Astrocyte (in vitro differentiated cells and primary cell): ENCODE results near the gene NSL1. TPM values are rescaled to one million over a fixed set of nuclear protein-coding genes. Genes with fewer than 3 reads are reported as not detected.
"Not testable (repeated sequence)": the region's sequence is repeated elsewhere in the genome, so short reads cannot be mapped to it uniquely, and the experiment has no call there.

Source experiments
- DNase-seq: peaks from one replicate; pipeline ENCODE4 v3.0.0-alpha.2; 2010; ENCODE audit warnings: low read depth
- FAIRE-seq: peaks from 2 replicates; lab custom pipeline; 2011; peaks lifted over from hg19 to GRCh38; lab: Jason Lieb, UNC
- H2AFZ ChIP-seq: 2 replicates; pipeline ENCODE4 v1.6.0; 2012; ENCODE audit warnings: low read depth, low read length, inconsistent platforms
- H3K27ac ChIP-seq: 2 replicates; pipeline ENCODE4 v1.5.1; 2011; ENCODE audit warnings: low read depth, low read length, inconsistent platforms
- H3K27me3 ChIP-seq: 2 replicates; pipeline ENCODE4 v1.6.0; 2011; ENCODE audit warnings: low read length, inconsistent platforms; ENCODE audit not compliant: insufficient read depth
- H3K36me3 ChIP-seq: 2 replicates; pipeline ENCODE4 v1.5.1; 2011; ENCODE audit warnings: low read length, inconsistent platforms; ENCODE audit not compliant: insufficient read depth
- H3K4me1 ChIP-seq: 2 replicates; pipeline ENCODE4 v1.5.1; 2011; ENCODE audit warnings: low read length, inconsistent platforms; ENCODE audit not compliant: insufficient read depth
- H3K4me2 ChIP-seq: 2 replicates; pipeline ENCODE4 v1.6.0; 2012; ENCODE audit warnings: low read length, inconsistent platforms
- H3K4me3 ChIP-seq: 2 replicates; pipeline ENCODE4 v1.5.1; 2011; ENCODE audit warnings: low read depth, mild to moderate bottlenecking, low read length, inconsistent platforms; ENCODE audit not compliant: insufficient read depth
- H3K79me2 ChIP-seq: 2 replicates; pipeline ENCODE4 v1.6.0; 2012; ENCODE audit warnings: mild to moderate bottlenecking, low read length, inconsistent platforms; ENCODE audit not compliant: insufficient read depth
- H3K9ac ChIP-seq: 2 replicates; pipeline ENCODE4 v1.6.0; 2012; ENCODE audit warnings: mild to moderate bottlenecking, low read length, inconsistent platforms
- H3K9me3 ChIP-seq: 2 replicates; pipeline ENCODE4 v1.5.1; 2012; ENCODE audit warnings: low read depth, mild to moderate bottlenecking, low read length, inconsistent platforms; ENCODE audit not compliant: insufficient read depth
- H4K20me1 ChIP-seq: 2 replicates; pipeline ENCODE4 v1.6.0; 2012; ENCODE audit warnings: low read length, inconsistent platforms; ENCODE audit not compliant: insufficient read depth
- H3K27ac Mint-ChIP-seq: one replicate; pipeline ENCODE4 v1.8.0; 2021; ENCODE audit warnings: mild to moderate bottlenecking, mixed read lengths; ENCODE audit not compliant: unreplicated experiment
- H3K27me3 Mint-ChIP-seq: one replicate; pipeline ENCODE4 v1.8.0; 2021; ENCODE audit warnings: low read depth, mixed read lengths; ENCODE audit not compliant: unreplicated experiment
- H3K36me3 Mint-ChIP-seq: one replicate; pipeline ENCODE4 v1.8.0; 2021; ENCODE audit warnings: low read depth, mixed read lengths; ENCODE audit not compliant: unreplicated experiment
- H3K4me1 Mint-ChIP-seq: one replicate; pipeline ENCODE4 v1.8.0; 2021; ENCODE audit warnings: low read depth, mixed read lengths; ENCODE audit not compliant: unreplicated experiment
- H3K4me3 Mint-ChIP-seq: one replicate; pipeline ENCODE4 v1.8.0; 2021; ENCODE audit warnings: mild to moderate bottlenecking, moderate library complexity, mixed read lengths; ENCODE audit not compliant: unreplicated experiment
- H3K9me3 Mint-ChIP-seq: one replicate; pipeline ENCODE4 v1.8.0; 2021; ENCODE audit warnings: mild to moderate bottlenecking, mixed read lengths; ENCODE audit not compliant: unreplicated experiment
- EZH2 ChIP-seq: IDR thresholded peaks from 2 replicates; pipeline ENCODE4 v1.6.1; 2012; ENCODE audit warnings: mild to moderate bottlenecking, low read length, inconsistent platforms; ENCODE audit not compliant: insufficient read depth
- total RNA-seq: library from RNA; stranded (reverse); gene quantifications from 2 replicates; pipeline ENCODE4 v1.2.1, GENCODE V29; 2021
- TF ChIP-seq, protein P1 (sequence below): IDR thresholded peaks from 2 replicates; pipeline ENCODE4 v1.5.1; 2011; ENCODE audit warnings: low read depth, mild to moderate bottlenecking, inconsistent platforms, low read length, moderate library complexity; ENCODE audit not compliant: insufficient read depth

The NSL1 gene
- total RNA-seq, 1 donor from 2014 or later = 22.6 TPM

DNA sequence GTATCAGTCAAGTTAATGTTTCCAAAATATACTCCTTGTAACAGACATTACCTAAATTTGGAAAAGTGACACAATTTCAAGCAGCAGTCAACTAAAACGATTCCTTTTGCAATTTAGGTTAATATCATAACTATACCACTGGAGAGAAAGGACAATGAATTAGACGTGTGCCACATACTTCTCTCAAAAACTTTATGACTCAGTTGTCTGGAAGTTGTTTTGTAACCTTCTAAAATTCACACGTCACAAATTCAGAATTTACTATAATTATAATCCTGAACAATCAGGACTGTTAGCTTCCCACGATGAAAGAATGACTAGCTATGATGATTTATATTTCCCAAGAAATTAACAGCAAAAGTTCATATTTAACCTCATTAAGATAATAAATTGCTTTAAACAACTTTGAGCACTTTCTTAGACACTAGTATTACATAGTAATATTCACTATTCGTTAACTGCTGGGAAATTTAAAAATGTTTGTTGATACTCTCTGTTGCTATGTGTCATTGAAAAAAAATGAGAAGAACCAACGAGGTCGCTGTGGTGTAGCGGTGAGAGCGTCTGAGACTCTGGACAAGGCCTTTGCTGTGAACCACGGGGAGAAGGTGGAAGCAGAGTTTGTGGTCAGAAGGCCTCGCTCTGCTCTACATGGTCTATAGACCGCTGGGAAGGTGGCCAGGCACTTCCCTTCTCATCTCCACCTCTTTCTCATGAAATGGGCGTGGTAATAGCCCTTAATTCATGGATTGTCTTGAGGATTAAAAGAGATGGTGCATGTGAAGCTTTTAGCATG, 64.0 kb downstream of the NSL1 start:
- no peak for TF ChIP-seq EZH2
- TF ChIP-seq, protein P1, sequence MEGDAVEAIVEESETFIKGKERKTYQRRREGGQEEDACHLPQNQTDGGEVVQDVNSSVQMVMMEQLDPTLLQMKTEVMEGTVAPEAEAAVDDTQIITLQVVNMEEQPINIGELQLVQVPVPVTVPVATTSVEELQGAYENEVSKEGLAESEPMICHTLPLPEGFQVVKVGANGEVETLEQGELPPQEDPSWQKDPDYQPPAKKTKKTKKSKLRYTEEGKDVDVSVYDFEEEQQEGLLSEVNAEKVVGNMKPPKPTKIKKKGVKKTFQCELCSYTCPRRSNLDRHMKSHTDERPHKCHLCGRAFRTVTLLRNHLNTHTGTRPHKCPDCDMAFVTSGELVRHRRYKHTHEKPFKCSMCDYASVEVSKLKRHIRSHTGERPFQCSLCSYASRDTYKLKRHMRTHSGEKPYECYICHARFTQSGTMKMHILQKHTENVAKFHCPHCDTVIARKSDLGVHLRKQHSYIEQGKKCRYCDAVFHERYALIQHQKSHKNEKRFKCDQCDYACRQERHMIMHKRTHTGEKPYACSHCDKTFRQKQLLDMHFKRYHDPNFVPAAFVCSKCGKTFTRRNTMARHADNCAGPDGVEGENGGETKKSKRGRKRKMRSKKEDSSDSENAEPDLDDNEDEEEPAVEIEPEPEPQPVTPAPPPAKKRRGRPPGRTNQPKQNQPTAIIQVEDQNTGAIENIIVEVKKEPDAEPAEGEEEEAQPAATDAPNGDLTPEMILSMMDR = no peak
- Mint-ChIP-seq H3K4me1 (peaks cover 17% of the 10 kb centered on the region), H3K36me3 (peaks cover 11% of the 10 kb centered on the region), H3K9me3 (peaks cover 5% of the 10 kb centered on the region), H3K27me3 (no peaks in the 10 kb centered on the region), H3K27ac (peak overlapping the region; percentile 56), H3K4me3 (peak overlapping the region; percentile 57)
- H3K4me3 ChIP-seq = no peak overlapping the region
- H2AFZ ChIP-seq = no peak overlapping the region
- peak overlapping the region; percentile 23 for H3K9ac ChIP-seq
- no peaks in the 10 kb centered on the region for H3K27me3 ChIP-seq
- no peaks in the 10 kb centered on the region for H4K20me1 ChIP-seq
- H3K79me2 ChIP-seq = no peaks in the 10 kb centered on the region
- DNase-seq (peak; percentile 93), FAIRE-seq (no peak)
- no peaks in the 10 kb centered on the region for H3K4me1 ChIP-seq
- H3K27ac ChIP-seq = peak overlapping the region; percentile 70
- no peaks in the 10 kb centered on the region for H3K36me3 ChIP-seq
- H3K9me3 ChIP-seq = no peaks in the 10 kb centered on the region
- peak overlapping the region; percentile 2 for H3K4me2 ChIP-seq

DNA sequence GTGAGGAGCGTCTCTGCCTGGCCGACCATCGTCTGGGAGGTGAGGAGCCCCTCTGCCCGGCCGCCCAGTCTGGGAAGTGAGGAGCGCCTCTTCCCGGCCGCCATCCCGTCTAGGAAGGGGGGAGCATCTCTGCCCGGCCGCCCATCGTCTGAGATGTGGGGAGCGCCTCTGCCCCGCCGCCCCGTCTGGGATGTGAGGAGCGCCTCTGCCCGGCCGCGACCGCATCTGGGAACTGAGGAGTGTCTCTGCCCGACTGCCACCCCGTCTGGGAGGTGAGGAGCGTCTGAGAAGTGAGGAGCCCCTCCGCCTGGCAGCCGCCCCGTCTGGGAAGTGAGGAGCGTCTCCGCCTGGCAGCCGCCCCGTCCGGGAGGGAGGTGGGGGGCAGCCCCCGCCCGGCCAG, 66.9 kb downstream of the NSL1 start:
- H3K4me3 ChIP-seq, H3K27ac ChIP-seq, H3K4me3 Mint-ChIP-seq, H3K36me3 Mint-ChIP-seq, H3K9me3 ChIP-seq, H3K79me2 ChIP-seq, H3K9me3 Mint-ChIP-seq, H3K4me2 ChIP-seq, H3K36me3 ChIP-seq, H3K27me3 ChIP-seq, H2AFZ ChIP-seq, DNase-seq, H4K20me1 ChIP-seq, FAIRE-seq, H3K27ac Mint-ChIP-seq, H3K27me3 Mint-ChIP-seq, H3K9ac ChIP-seq: not testable (repeated sequence)
- peaks cover 29% of the 10 kb centered on the region for H3K4me1 Mint-ChIP-seq
- peaks cover 11% of the 10 kb centered on the region for H3K4me1 ChIP-seq

DNA sequence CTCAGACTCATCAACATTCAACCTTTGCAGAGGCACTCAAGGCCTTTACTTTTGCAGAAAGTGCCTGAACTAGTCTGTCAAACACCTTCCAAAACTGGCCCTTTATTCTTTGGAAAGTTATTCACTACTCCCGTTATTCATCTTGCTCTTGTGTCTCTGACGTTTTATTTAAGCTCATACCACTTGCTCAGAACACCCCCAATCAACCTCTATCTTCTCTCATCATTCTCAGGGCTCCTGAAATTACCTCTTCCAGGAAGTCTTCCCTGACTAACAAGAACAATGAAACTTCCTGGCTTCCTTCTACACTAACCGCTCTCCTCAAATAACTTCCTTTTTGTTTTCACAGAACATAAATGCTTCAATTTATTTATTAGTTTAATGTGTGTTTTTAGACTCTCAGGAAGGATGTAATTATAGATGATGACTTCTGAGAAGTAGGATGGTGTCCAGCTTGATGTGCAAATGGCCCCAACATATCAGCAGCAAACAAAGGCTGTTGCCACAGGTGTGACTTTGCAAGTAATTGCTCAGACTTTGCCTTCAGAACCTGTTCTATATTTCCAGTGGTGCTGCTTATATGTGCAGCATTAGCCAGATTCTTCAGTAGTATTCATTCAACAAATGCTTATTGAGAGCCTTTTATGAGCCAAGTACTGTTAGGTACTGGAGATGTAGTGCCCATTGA, 69.2 kb downstream of the NSL1 start:
- H3K27ac ChIP-seq = no peak overlapping the region
- no peak overlapping the region for H2AFZ ChIP-seq
- Mint-ChIP-seq H3K4me1 (peaks cover 19% of the 10 kb centered on the region), H3K27me3 (no peaks in the 10 kb centered on the region), H3K9me3 (peaks cover 5% of the 10 kb centered on the region), H3K4me3 (no peak overlapping the region), H3K27ac (no peak overlapping the region), H3K36me3 (peaks cover 9% of the 10 kb centered on the region)
- H4K20me1 ChIP-seq = no peaks in the 10 kb centered on the region
- H3K27me3 ChIP-seq = no peaks in the 10 kb centered on the region
- no peaks in the 10 kb centered on the region for H3K36me3 ChIP-seq
- H3K9me3 ChIP-seq = no peaks in the 10 kb centered on the region
- no peaks in the 10 kb centered on the region for H3K79me2 ChIP-seq
- DNase-seq = no peak
- no peak overlapping the region for H3K4me3 ChIP-seq
- H3K4me2 ChIP-seq = peak overlapping the region; percentile 65
- no peak for TF ChIP-seq EZH2
- TF ChIP-seq, protein P1 = no peak
- no peak for FAIRE-seq
- H3K4me1 ChIP-seq = peaks cover 11% of the 10 kb centered on the region
- no peak overlapping the region for H3K9ac ChIP-seq
